ENCODE results near the gene ROBO2.

ROBO2 gene

GRCh38 chr3:77539014-77539413, 499.1 kb downstream of the ROBO2 start:
- H3K36me3 Mint-ChIP-seq (ENCODE audit: low read depth): no peaks in the 10 kb centered on the region

DNA sequence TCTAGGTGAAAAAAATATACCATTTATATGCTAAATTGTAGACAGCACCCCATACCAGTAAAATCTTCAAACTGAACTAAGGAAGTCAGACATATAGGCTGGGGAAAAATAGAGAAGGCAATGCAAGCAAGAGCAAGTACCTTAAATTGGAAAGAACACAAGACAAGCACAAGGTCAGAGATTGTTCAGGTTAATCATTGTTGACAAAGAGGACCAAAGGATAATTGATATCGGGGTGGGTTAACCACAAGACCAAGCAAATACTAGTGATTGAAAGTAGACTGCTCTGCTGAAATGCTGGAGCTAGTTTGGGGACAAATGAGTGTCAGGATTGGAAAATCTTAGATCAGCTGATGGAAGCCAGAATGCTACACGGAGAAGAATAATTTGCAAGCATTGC, 499.8 kb downstream of the ROBO2 start:
- Mint-ChIP-seq H3K4me3 (no peak overlapping the region), H3K27me3 (no peaks in the 10 kb centered on the region), H3K4me1 (ENCODE audit: low read depth) (no peaks in the 10 kb centered on the region), H3K9me3 (peaks cover 8% of the 10 kb centered on the region), H3K27ac (no peak overlapping the region), H3K36me3 (ENCODE audit: low read depth) (no peaks in the 10 kb centered on the region)

More at GRCh38 chr3:77539014-77539413, 499.1 kb downstream of the ROBO2 start:
- Mint-ChIP-seq H3K4me1 (ENCODE audit: low read depth) (no peaks in the 10 kb centered on the region), H3K9me3 (peaks cover 8% of the 10 kb centered on the region), H3K27me3 (no peaks in the 10 kb centered on the region), H3K4me3 (no peak overlapping the region), H3K27ac (no peak overlapping the region)

DNA sequence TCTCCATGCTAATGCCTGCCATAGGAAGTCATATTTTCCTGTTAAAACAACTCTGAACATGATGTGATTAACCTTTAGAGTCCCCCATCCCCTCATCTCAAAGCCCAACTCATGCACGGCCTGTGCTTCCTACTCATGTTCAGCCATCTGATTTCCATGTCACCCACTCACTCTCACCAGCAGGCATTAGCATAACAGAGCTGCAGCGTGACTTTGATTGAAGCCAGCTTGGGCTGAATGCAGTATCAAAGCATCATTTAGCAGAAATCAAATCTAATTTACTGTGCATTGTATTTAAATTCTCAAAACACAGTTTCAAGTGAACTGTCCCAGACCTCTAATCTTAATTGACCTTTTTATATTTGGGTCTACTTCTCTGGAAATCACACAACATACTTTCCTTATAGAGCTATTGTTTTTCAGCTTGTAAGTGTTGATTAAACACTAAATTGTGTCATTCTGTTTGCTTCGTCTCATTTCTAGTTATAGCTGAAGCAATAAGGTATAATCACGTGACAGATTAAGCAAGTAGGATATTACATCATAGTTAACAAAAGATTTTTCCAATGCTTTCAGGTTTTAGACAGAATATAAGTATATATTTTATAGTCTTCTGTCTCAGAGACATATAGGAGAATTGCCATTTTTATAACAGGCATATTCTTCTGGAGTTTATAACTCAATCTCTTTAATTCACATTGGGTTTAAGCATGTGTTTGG, 501.5 kb downstream of the ROBO2 start:
- Mint-ChIP-seq H3K27ac (no peak overlapping the region), H3K27me3 (no peaks in the 10 kb centered on the region), H3K4me1 (ENCODE audit: low read depth) (no peaks in the 10 kb centered on the region), H3K4me3 (no peak overlapping the region), H3K9me3 (peaks cover 6% of the 10 kb centered on the region), H3K36me3 (ENCODE audit: low read depth) (no peaks in the 10 kb centered on the region)

GRCh38 chr3:77546246-77546645, 506.3 kb downstream of the ROBO2 start:
- no peaks in the 10 kb centered on the region for H3K36me3 Mint-ChIP-seq (ENCODE audit: low read depth)
- no peak overlapping the region for H3K27ac Mint-ChIP-seq
- H3K4me3 Mint-ChIP-seq: no peak overlapping the region
- H3K27me3 Mint-ChIP-seq: no peaks in the 10 kb centered on the region
- H3K4me1 Mint-ChIP-seq (ENCODE audit: low read depth): no peaks in the 10 kb centered on the region
- H3K9me3 Mint-ChIP-seq: peaks cover 4% of the 10 kb centered on the region

DNA sequence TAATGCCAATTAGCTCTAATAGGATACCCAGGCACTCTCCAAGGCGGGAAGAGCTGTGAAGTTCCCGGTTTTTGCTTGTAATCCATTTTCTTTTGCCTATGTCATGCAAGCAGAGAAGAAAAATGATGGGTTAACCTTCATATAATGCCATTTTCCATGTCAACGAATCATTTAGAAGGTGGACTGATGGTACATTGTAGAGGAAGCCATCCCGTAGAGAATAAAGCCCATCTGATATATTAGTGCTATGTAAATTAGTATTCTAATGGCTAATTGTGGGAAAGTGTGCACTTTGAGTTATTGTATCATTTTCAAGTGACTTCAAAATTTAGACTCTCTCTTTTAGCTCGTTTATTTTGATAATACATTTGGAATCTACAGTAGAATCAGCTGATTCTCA, 509.1 kb downstream of the ROBO2 start:
- Mint-ChIP-seq H3K9me3 (peaks cover 4% of the 10 kb centered on the region), H3K27ac (no peak overlapping the region), H3K4me1 (ENCODE audit: low read depth) (no peaks in the 10 kb centered on the region), H3K4me3 (no peak overlapping the region), H3K27me3 (no peaks in the 10 kb centered on the region), H3K36me3 (ENCODE audit: low read depth) (no peaks in the 10 kb centered on the region)

GRCh38 chr3:77553240-77553639, 513.3 kb downstream of the ROBO2 start:
- no peaks in the 10 kb centered on the region for H3K27me3 Mint-ChIP-seq
- no peak overlapping the region for H3K27ac Mint-ChIP-seq
- no peak overlapping the region for H3K4me3 Mint-ChIP-seq
- no peaks in the 10 kb centered on the region for H3K36me3 Mint-ChIP-seq (ENCODE audit: low read depth)
- H3K4me1 Mint-ChIP-seq (ENCODE audit: low read depth): no peaks in the 10 kb centered on the region
- peaks cover 5% of the 10 kb centered on the region for H3K9me3 Mint-ChIP-seq

- no peak overlapping the region for H3K4me3 Mint-ChIP-seq
- H3K27ac Mint-ChIP-seq: no peak overlapping the region
- H3K9me3 Mint-ChIP-seq: peaks cover 20% of the 10 kb centered on the region
- no peaks in the 10 kb centered on the region for H3K36me3 Mint-ChIP-seq (ENCODE audit: low read depth)
- no peaks in the 10 kb centered on the region for H3K27me3 Mint-ChIP-seq
- H3K4me1 Mint-ChIP-seq (ENCODE audit: low read depth): no peaks in the 10 kb centered on the region
These were observed 522.2 kb downstream of the ROBO2 start for GRCh38 chr3:77562089-77562488.

GRCh38 chr3:77563012-77563411, 523.1 kb downstream of the ROBO2 start:
- H3K9me3 Mint-ChIP-seq: peaks cover 20% of the 10 kb centered on the region
- H3K27ac Mint-ChIP-seq: no peak overlapping the region
- H3K27me3 Mint-ChIP-seq: no peaks in the 10 kb centered on the region
- no peak overlapping the region for H3K4me3 Mint-ChIP-seq
- no peaks in the 10 kb centered on the region for H3K36me3 Mint-ChIP-seq (ENCODE audit: low read depth)
- H3K4me1 Mint-ChIP-seq (ENCODE audit: low read depth): no peaks in the 10 kb centered on the region

GRCh38 chr3:77566055-77566454, 526.2 kb downstream of the ROBO2 start:
- no peak overlapping the region for H3K27ac Mint-ChIP-seq
- H3K36me3 Mint-ChIP-seq (ENCODE audit: low read depth): no peaks in the 10 kb centered on the region
- H3K4me1 Mint-ChIP-seq (ENCODE audit: low read depth): no peaks in the 10 kb centered on the region
- no peaks in the 10 kb centered on the region for H3K27me3 Mint-ChIP-seq
- no peak overlapping the region for H3K4me3 Mint-ChIP-seq
- H3K9me3 Mint-ChIP-seq: peaks cover 16% of the 10 kb centered on the region

- Mint-ChIP-seq H3K4me3 (no peak overlapping the region), H3K27ac (no peak overlapping the region), H3K36me3 (ENCODE audit: low read depth) (no peaks in the 10 kb centered on the region), H3K9me3 (no peaks in the 10 kb centered on the region), H3K4me1 (ENCODE audit: low read depth) (no peaks in the 10 kb centered on the region), H3K27me3 (no peaks in the 10 kb centered on the region)
These were observed 532.2 kb downstream of the ROBO2 start for GRCh38 chr3:77571971-77572715.

DNA sequence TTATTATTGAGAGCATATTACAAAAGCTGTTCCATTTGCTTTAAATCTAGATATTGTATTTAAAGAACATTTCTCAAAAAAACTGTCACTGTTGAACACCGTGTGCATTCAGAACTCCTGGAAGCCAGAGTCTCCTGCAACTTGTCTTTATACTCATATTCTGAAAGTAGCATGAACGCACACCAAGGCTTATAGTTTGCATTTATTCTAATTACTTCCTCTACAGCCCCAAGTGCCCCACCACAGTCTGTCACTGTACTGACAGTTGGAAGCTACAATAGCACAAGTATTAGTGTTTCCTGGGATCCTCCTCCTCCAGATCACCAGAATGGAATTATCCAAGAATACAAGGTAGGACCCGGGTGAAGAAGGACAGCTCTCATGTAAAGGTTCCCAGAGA, 537.4 kb downstream of the ROBO2 start:
- no peaks in the 10 kb centered on the region for H3K9me3 Mint-ChIP-seq
- H3K4me1 Mint-ChIP-seq (ENCODE audit: low read depth): no peaks in the 10 kb centered on the region
- H3K36me3 Mint-ChIP-seq (ENCODE audit: low read depth): no peaks in the 10 kb centered on the region
- no peaks in the 10 kb centered on the region for H3K27me3 Mint-ChIP-seq
- H3K27ac Mint-ChIP-seq: no peak overlapping the region
- no peak overlapping the region for H3K4me3 Mint-ChIP-seq

DNA sequence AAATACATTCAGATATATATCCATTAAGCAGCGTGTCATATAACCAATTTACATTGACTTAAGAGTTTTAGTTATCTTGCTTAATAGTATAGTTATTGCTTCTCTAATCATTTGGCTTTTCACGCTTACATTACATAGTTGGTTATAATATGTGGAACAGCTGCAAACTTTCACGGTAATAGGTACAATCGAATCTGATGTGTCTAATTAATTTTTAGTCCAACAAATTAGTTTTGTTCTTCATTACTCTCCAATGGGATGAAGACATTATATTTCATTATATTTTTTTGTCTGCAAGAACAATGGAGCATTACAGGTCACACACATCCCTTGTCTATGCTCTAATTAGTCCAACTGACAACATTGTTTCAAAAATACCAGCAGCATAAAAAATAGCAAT, 546.3 kb downstream of the ROBO2 start:
- H3K27me3 Mint-ChIP-seq: no peaks in the 10 kb centered on the region
- no peak overlapping the region for H3K27ac Mint-ChIP-seq
- H3K36me3 Mint-ChIP-seq (ENCODE audit: low read depth): no peaks in the 10 kb centered on the region
- peaks cover 15% of the 10 kb centered on the region for H3K9me3 Mint-ChIP-seq
- H3K4me1 Mint-ChIP-seq (ENCODE audit: low read depth): no peaks in the 10 kb centered on the region
- H3K4me3 Mint-ChIP-seq: no peak overlapping the region

- Mint-ChIP-seq H3K27me3 (no peaks in the 10 kb centered on the region), H3K36me3 (ENCODE audit: low read depth) (no peaks in the 10 kb centered on the region), H3K4me3 (no peak overlapping the region), H3K27ac (no peak overlapping the region), H3K9me3 (peaks cover 11% of the 10 kb centered on the region), H3K4me1 (ENCODE audit: low read depth) (no peaks in the 10 kb centered on the region)
These were observed 549.0 kb downstream of the ROBO2 start for GRCh38 chr3:77588863-77589262.

- H3K36me3 Mint-ChIP-seq (ENCODE audit: low read depth): no peaks in the 10 kb centered on the region
- H3K4me3 Mint-ChIP-seq: no peak overlapping the region
- H3K4me1 Mint-ChIP-seq (ENCODE audit: low read depth): no peaks in the 10 kb centered on the region
- H3K27me3 Mint-ChIP-seq: no peaks in the 10 kb centered on the region
- no peak overlapping the region for H3K27ac Mint-ChIP-seq
- peaks cover 11% of the 10 kb centered on the region for H3K9me3 Mint-ChIP-seq
These were observed 550.3 kb downstream of the ROBO2 start for GRCh38 chr3:77590191-77590590.

- H3K36me3 Mint-ChIP-seq (ENCODE audit: low read depth): no peaks in the 10 kb centered on the region
- no peaks in the 10 kb centered on the region for H3K27me3 Mint-ChIP-seq
- H3K4me3 Mint-ChIP-seq: no peak overlapping the region
- H3K27ac Mint-ChIP-seq: no peak overlapping the region
- no peaks in the 10 kb centered on the region for H3K4me1 Mint-ChIP-seq (ENCODE audit: low read depth)
- H3K9me3 Mint-ChIP-seq: peaks cover 4% of the 10 kb centered on the region
These were observed 555.5 kb downstream of the ROBO2 start for GRCh38 chr3:77595371-77595870.
